Measurements from ENCODE around the gene NTSR2.
"Not testable (repeated sequence)": the region's sequence is repeated elsewhere in the genome, so short reads cannot be mapped to it uniquely, and the experiment has no call there.

Gene NTSR2

GRCh38 chr2:11661891-11662435, 8.0 kb downstream of the NTSR2 start:
- no peak for TF ChIP-seq CTCF (IDR thresholded peaks at IDR 0.05; ENCODE audit: low read depth, low read length)
- no peak overlapping the region for H3K4me3 ChIP-seq (ENCODE audit: low read depth, low read length)

DNA sequence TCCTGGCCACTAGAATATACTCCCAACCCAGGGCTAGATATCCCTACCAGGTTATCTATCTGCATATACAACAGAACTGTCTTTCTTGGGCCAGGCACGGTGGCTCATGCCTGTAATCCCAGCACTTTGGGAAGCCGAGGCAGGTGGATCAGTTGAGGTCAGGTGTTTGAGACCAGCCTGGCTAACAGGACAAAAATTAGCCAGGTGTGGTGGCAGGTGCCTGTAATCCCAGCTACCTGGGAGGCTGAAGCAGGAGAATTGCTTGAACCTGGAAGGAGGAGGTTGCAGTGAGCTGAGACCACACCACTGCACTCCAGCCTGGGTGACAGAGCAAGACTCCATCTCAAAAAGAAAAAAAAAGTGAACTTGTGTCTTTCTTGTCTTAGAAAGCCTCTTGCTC, 9.6 kb downstream of the NTSR2 start:
- not testable (repeated sequence) for H3K4me3 ChIP-seq (ENCODE audit: low read depth, low read length)

- no peak for TF ChIP-seq CTCF (IDR thresholded peaks at IDR 0.05; ENCODE audit: low read depth, low read length)
- no peak overlapping the region for H3K4me3 ChIP-seq (ENCODE audit: low read depth, low read length)
These were observed 10.1 kb downstream of the NTSR2 start for GRCh38 chr2:11659851-11660250.

DNA sequence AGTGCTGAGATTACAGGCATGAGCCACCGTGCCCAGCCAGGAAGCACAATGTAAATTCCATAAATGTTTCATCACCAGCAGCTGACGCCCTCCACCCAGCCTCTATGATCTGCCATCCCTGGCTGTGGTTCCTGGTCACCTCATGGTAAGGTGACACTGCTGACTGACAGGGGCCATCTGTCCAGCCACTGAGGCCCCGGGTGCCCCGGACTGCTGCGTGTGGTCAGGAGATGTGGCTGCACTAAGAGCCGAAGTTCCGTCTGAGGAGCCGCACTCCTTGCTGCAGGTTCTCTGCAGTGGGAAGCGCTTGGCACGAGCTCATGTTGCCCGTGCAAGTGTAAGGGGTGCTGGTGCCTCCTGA, 10.9 kb downstream of the NTSR2 start:
- TF ChIP-seq CTCF (IDR thresholded peaks at IDR 0.05; ENCODE audit: low read depth, low read length) = no peak
- no peak overlapping the region for H3K4me3 ChIP-seq (ENCODE audit: low read depth, low read length)

DNA sequence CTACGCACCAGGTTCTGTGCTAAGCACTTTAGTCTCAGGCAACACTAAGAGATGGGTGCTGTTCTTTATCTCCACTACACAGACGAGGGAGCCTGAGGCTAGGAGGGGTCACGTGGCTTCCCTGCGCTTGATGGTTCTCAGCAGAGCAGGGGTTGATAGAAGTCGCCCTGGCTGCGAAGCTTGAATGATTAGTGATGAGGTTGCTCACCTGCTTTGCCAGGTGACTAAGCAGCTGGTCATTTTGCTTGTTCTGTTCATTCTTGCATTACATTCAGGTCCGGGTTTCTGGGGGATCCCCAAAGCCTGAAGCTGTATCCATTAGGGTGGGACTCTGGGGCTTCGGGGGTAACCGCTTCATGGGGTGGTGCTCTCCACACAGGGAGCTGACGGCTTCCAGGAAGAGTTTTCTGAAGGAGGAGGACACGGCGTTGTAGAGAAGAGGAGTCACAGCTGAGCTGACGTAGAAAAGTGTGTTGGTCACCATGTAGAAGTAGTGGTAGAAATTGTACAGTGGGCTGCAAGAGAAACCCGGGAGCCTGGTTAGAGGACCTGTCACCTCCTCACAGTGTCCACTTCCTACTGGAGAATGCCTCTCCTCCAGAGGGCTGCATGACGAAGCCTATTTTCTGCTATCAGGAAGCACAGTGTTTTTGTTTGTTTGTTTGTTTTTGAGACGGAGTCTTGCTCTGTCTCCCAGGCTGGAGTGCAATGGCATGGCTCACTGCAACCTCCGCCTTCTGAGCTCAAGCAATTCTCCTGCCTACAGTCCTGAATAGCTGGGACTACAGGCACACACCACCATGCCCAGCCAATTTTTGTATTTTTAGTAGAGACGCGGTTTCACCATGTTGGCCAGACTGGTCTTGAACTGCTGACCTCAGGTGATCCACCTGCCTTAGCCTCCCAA, 11.5 kb downstream of the NTSR2 start:
- TF ChIP-seq CTCF (IDR thresholded peaks at IDR 0.05; ENCODE audit: low read depth, low read length) = no peak

DNA sequence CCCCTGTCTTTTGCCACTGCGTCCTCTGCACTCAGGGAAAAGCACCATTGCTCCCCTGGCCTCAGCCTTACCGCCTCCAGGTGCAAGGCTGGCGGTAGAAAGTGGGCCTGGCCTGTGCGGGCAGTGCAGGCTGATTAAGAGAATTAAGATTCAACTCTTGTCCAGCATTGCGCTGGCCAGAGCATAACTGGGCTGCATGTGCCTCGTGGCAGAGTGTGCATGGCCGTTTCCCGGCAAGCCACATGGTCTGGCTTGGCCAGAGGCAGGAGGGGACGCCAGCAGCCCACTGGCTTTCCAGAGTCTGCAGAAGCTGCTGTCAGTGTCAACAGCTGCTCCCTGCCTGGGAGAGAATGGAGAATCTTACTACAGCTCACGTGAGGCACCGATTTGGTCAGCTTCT, 12.3 kb downstream of the NTSR2 start:
- TF ChIP-seq CTCF (IDR thresholded peaks at IDR 0.05; ENCODE audit: low read depth, low read length) = no peak

More for the DNA sequence above, 11.5 kb downstream of the NTSR2 start:
- H3K4me3 ChIP-seq (ENCODE audit: low read depth, low read length) = no peak overlapping the region

GRCh38 chr2:11657195-11657594, 12.8 kb downstream of the NTSR2 start:
- no peak overlapping the region for H3K4me3 ChIP-seq (ENCODE audit: low read depth, low read length)
- TF ChIP-seq CTCF (IDR thresholded peaks at IDR 0.05; ENCODE audit: low read depth, low read length) = no peak

More for the DNA sequence above, 12.3 kb downstream of the NTSR2 start:
- H3K4me3 ChIP-seq (ENCODE audit: low read depth, low read length) = no peak overlapping the region

Measured in WI38 (cell line).